H1 (cell line): ENCODE results near the gene PANK3.

Experiments
- BACH1 ChIP-seq: IDR thresholded peaks from 2 replicates; pipeline ENCODE4 v1.6.1; 2012; ENCODE audit warnings: low read length, improper control_type of control experiment
- EP300 ChIP-seq, 2 experiments: IDR thresholded peaks; 1 replicate in 1 of 2; 2 replicates in 1 of 2; pipeline ENCODE4 v1.6.1; 2011 to 2012; ENCODE audit warnings: low read depth in 2 of 2, low read length in 2 of 2, mild to moderate bottlenecking in 2 of 2, borderline replicate concordance in 1 of 2, inconsistent platforms in 1 of 2, moderate library complexity in 1 of 2
- EZH2 ChIP-seq: fragments of 200-600 bp; sonication (generic); IDR thresholded peaks from 2 replicates; pipeline ENCODE4 v1.7.1; 2012; ENCODE audit warnings: low read depth, mild to moderate bottlenecking, moderate library complexity, low read length, inconsistent platforms; ENCODE audit not compliant: severe bottlenecking
- POLR2A ChIP-seq, 2 experiments: IDR thresholded peaks; 1 replicate in 1 of 2; 2 replicates in 1 of 2; pipeline ENCODE4 v1.6.1; 2011; ENCODE audit warnings: low read depth in 2 of 2, low read length in 2 of 2, mild to moderate bottlenecking in 2 of 2; ENCODE audit errors: control extremely low read depth in 1 of 2
- SP1 ChIP-seq: IDR thresholded peaks from 2 replicates; pipeline ENCODE4 v1.6.1; 2011; ENCODE audit warnings: low read depth, low read length
- SRF ChIP-seq: IDR thresholded peaks from 2 replicates; pipeline ENCODE4 v1.6.1; 2011; ENCODE audit warnings: mild to moderate bottlenecking, low read depth, low read length, moderate library complexity
- YY1 ChIP-seq: IDR thresholded peaks from 2 replicates; pipeline ENCODE4 v1.6.1; 2011; ENCODE audit warnings: low read depth, mild to moderate bottlenecking, low read length

GRCh38 chr5:168609806-168610482, 30.8 kb upstream of the PANK3 start:
- TF ChIP-seq BACH1 (no peak), YY1 (no peak), EP300 (IDR thresholded peaks at IDR 0.05; ENCODE audit: borderline replicate concordance in 1 of 2, low read depth in 2 of 2, low read length in 2 of 2) (no peak), SRF (no peak), EZH2 (no peak), SP1 (no peak), POLR2A (IDR thresholded peaks at IDR 0.05; ENCODE audit: control extremely low read depth in 1 of 2, low read depth in 2 of 2, low read length in 2 of 2) (no peak)
